ENCODE results near the gene ABCA13. TPM values are rescaled to one million over a fixed set of nuclear protein-coding genes. Genes with fewer than 3 reads are reported as not detected.

The ABCA13 gene
- total RNA-seq, 1 experiment from 2014 or later, result not detected

GRCh38 chr7:48242846-48243245 is 71.6 kb downstream of the ABCA13 start:
- ChIA-PET POLR2A (no interaction called here), CTCF (no interaction called here), RAD21 (ENCODE audit: low non-redundant PET in 1 of 2, low total read pairs in 2 of 2, uncharacterized antibody in 2 of 2, unreplicated experiment in 2 of 2) (no interaction called here)
- TF ChIP-seq JUND (IDR thresholded peaks at IDR 0.05) (no peak), CEBPB (IDR thresholded peaks at IDR 0.05; ENCODE audit: low read depth) (no peak), CTCF (IDR thresholded peaks at IDR 0.05 in 2 of 3, conservative IDR thresholded peaks at IDR 0.05 in 1 of 3; ENCODE audit: borderline replicate concordance in 1 of 3, insufficient read depth in 1 of 3, low read depth in 2 of 3, low read length in 2 of 3) (no peak), EZH2phosphoT487 (IDR thresholded peaks at IDR 0.05; ENCODE audit: borderline replicate concordance) (no peak), FOSL1 (IDR thresholded peaks at IDR 0.05; ENCODE audit: low read depth) (no peak), RAD21 (IDR thresholded peaks at IDR 0.05; ENCODE audit: low read depth) (no peak), CBX3 (IDR thresholded peaks at IDR 0.05; ENCODE audit: low read depth) (no peak), POLR2AphosphoS5 (IDR thresholded peaks at IDR 0.05; ENCODE audit: low read depth, low read length) (no peak), ZFX (IDR thresholded peaks at IDR 0.05) (no peak), SRF (IDR thresholded peaks at IDR 0.05; ENCODE audit: low read depth) (no peak), ZNF274 (IDR thresholded peaks at IDR 0.05; ENCODE audit: low read depth, low read length) (no peak), EGR1 (IDR thresholded peaks at IDR 0.05; ENCODE audit: low read depth) (no peak), MAX (IDR thresholded peaks at IDR 0.05) (no peak), TCF7L2 (IDR thresholded peaks at IDR 0.05; ENCODE audit: borderline replicate concordance, extremely low read depth, insufficient read depth, insufficient read length) (no peak), REST (IDR thresholded peaks at IDR 0.05; ENCODE audit: low read depth) (no peak), ZBTB33 (IDR thresholded peaks at IDR 0.05; ENCODE audit: extremely low read depth, insufficient replicate concordance, low read length) (no peak), SIN3A (IDR thresholded peaks at IDR 0.05; ENCODE audit: low read depth) (no peak), ATF3 (IDR thresholded peaks at IDR 0.05) (no peak)
- no peak overlapping the region for H3K4me2 ChIP-seq (ENCODE audit: low read length)
- H3K27me3 ChIP-seq (ENCODE audit: insufficient read depth, low read length), result peaks cover 25% of the 10 kb centered on the region
- H3K9me3 ChIP-seq (ENCODE audit: control insufficient read depth in 1 of 2, insufficient read depth in 1 of 2, low read depth in 1 of 2, low read length in 2 of 2), result no peaks in the 10 kb centered on the region
- ATAC-seq, result no peak
- H4K20me1 ChIP-seq (ENCODE audit: insufficient read depth), result no peaks in the 10 kb centered on the region
- no peak overlapping the region for H3K4me3 ChIP-seq (replicated peaks in 1 of 2; ENCODE audit: low read depth in 1 of 2, low read length in 2 of 2)
- no peak overlapping the region for H3K9ac ChIP-seq (ENCODE audit: low read length)
- no peak for DNase-seq (ENCODE audit: low read depth, low spot score)
- no peak overlapping the region for H3K27ac ChIP-seq (ENCODE audit: low read depth, low read length)
- no peaks in the 10 kb centered on the region for H3K36me3 ChIP-seq (ENCODE audit: control insufficient read depth in 1 of 2, insufficient read depth in 2 of 2, low read length in 2 of 2)
- H3K9me2 ChIP-seq (ENCODE audit: insufficient read depth), result no peaks in the 10 kb centered on the region
- no peaks in the 10 kb centered on the region for H3K4me1 ChIP-seq (ENCODE audit: control insufficient read depth in 1 of 2, insufficient read depth in 2 of 2, low read length in 2 of 2)
- H2AFZ ChIP-seq (ENCODE audit: low read depth, low read length, poor library complexity, severe bottlenecking), result no peak overlapping the region
- H3K79me2 ChIP-seq (ENCODE audit: insufficient read depth, low read length), result no peaks in the 10 kb centered on the region
- BruUV-seq (replicated peaks), result no TSS peak
- intact Hi-C loops (cut with micrococcal nuclease), result no loop called here
